ENCODE results near the gene KCTD8.
"Not testable (repeated sequence)": the region's sequence is repeated elsewhere in the genome, so short reads cannot be mapped to it uniquely, and the experiment has no call there.

KCTD8 gene

DNA sequence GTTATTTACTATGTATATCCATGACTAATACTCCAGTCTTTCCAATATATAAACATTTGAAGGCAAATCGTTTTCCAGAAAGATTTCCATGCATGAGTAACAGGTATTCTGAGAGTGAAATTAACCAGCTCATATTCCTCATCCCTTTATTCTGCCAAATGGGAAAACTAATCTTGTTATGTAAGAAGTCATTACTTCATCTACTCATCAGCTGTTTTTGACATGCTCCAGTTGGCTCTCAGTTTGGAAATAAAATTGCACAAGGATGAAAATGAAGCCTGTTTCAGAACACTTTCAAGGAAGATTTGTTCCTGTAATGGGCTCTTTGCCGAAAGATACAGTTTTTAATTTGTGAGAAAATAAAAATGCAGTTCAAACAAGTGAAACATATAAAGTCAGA is 121.9 kb downstream of the KCTD8 start:
- no peak for DNase-seq (ENCODE audit: low spot score)

GRCh38 chr4:44320833-44321232 is 127.8 kb downstream of the KCTD8 start:
- no peak for DNase-seq (ENCODE audit: low spot score)

- DNase-seq (ENCODE audit: low spot score), result no peak
Observed at GRCh38 chr4:44319129-44319528, 129.5 kb downstream of the KCTD8 start.

GRCh38 chr4:44313702-44314101 is 134.9 kb downstream of the KCTD8 start:
- no peak for DNase-seq (ENCODE audit: low spot score)

- DNase-seq (ENCODE audit: low spot score), result no peak
Observed at GRCh38 chr4:44287505-44287904, 161.1 kb downstream of the KCTD8 start.

- DNase-seq (ENCODE audit: low spot score), result no peak
Observed at GRCh38 chr4:44279469-44279868, 169.1 kb downstream of the KCTD8 start.

DNA sequence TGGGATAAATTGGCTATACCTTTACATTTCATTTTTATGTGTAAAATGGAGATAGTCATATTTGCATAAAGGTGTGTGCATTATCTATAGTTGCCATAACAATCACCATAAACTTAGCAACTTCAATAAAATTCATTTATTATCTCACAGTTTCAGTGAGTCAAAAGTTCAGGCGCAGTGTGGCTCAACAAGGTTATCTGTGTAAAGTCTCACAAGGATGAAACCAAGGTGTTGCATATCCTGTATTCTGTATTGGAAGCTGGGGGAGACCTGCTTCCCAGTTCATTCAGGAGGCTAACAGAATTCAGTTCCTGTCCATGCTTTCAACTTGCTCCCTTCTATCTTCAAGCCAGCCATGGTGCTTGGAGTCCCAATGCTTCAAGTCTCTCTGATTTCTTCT is 169.5 kb downstream of the KCTD8 start:
- DNase-seq (ENCODE audit: low spot score), result no peak

DNA sequence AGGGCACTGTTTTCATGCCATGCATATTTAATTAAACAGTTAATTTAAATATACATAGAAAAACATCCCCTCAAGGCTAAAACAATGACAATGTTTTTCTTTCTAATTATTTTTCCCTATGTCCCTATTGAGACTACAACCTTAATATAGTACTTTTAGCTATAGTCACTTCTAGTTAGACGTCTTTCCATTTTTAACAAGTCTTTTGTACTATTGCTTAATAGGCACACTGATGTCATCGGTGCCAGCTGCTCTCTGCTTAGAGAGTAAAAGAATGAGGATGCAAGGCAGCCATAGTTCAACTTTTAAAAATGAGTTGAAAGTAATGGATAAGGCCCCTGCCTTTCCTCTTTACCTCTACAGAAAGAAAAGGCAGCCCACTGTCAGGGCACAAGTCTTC is 191.1 kb downstream of the KCTD8 start:
- no peak for DNase-seq (ENCODE audit: low spot score)

- DNase-seq (ENCODE audit: low spot score), result no peak
Observed at GRCh38 chr4:44256414-44256813, 192.2 kb downstream of the KCTD8 start.

GRCh38 chr4:44237643-44238042 is 211.0 kb downstream of the KCTD8 start:
- DNase-seq (ENCODE audit: low spot score), result no peak

- DNase-seq (ENCODE audit: low spot score), result no peak
Observed at GRCh38 chr4:44235897-44236296, 212.7 kb downstream of the KCTD8 start.

- no peak for DNase-seq (ENCODE audit: low spot score)
Observed at GRCh38 chr4:44232262-44232661, 216.3 kb downstream of the KCTD8 start.

GRCh38 chr4:44231006-44231405 is 217.6 kb downstream of the KCTD8 start:
- no peak for DNase-seq (ENCODE audit: low spot score)

DNA sequence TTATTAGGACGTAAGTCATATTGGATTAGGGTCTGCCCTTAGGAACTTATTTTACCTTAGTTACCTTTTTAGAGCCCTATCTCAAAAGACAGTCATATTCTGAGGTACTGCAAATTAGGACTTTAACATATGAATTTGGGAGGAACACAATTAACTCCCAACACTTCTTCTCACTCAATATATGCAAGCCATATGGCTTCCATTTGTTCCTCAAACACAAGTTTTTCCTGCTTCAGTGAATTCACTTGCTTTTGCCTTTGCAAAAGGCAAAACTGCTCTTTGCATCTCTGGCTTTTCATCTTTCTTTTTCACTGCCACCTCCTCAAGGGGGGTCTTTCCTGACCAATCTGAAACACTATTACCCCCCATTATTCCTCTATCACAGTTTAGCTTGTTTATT is 220.3 kb downstream of the KCTD8 start:
- DNase-seq (ENCODE audit: low spot score), result no peak

DNA sequence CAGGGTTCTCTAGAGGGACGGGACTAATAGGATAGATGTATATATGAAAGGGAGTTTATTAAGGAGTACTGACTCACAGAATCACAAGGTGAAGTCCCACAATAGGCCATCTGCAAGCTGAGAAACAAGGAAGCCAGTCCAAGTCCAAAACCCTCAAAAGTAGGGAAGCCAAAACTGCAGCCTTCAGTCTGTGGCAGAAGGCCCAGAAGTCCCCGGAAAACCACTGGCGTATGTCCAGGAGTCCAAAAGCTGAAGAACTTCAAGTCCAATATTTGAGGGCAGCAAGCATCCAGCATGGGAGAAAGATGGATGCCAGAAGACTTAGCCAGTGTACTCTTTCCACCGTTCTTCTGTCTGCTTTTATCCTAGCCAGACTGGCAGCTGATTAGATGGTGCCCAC is 227.2 kb downstream of the KCTD8 start:
- DNase-seq (ENCODE audit: low spot score), result no peak

DNA sequence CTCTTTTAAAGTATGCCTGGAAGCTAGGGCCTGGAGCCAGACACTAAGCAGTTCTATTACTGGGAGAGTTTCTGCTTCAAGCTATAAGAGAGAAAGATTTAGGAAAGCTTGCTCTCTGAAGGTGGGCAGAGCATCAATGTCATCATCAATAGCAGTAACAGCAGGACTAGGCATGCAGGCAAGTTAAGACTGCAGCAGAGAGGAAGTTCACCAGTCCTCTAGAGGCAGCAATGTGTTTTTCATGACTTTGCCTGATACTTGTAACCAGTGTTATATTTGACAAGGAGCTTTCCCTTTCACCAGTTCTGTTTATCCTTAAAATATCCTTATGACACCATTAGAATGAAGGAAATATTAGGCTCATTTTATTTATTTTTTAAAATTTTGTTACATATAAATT is 237.9 kb downstream of the KCTD8 start:
- DNase-seq (ENCODE audit: low spot score), result no peak

GRCh38 chr4:44196796-44197195 is 251.8 kb downstream of the KCTD8 start:
- DNase-seq (ENCODE audit: low spot score), result no peak

GRCh38 chr4:44194365-44194764 is 254.2 kb downstream of the KCTD8 start:
- DNase-seq (ENCODE audit: low spot score), result no peak

GRCh38 chr4:44186850-44187246 is 261.8 kb downstream of the KCTD8 start:
- no peak for DNase-seq (ENCODE audit: low spot score)

- DNase-seq (ENCODE audit: low spot score), result no peak
Observed at GRCh38 chr4:44186096-44186849, 262.3 kb downstream of the KCTD8 start.

- not testable (repeated sequence) for DNase-seq (ENCODE audit: low spot score)
Observed at GRCh38 chr4:44181491-44182349, 266.9 kb downstream of the KCTD8 start.

DNA sequence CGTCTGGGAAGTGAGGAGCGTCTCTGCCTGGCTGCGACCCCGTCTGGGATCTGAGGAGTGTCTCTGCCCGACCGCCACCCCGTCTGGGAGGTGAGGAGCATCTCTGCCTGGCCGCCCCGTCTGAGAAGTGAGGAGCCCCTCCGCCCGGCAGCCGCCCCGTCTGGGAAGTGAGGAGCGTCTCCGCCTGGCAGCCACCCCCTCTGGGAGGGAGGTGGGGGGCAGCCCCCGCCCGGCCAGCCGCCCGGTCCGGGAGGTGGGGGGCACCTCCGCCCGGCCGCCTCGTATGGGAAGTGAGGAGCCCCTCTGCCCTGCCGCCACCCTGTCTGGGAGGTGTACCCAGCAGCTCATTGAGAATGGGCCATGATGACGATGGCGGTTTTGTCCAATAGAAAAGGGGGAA is 280.8 kb downstream of the KCTD8 start:
- DNase-seq (ENCODE audit: low spot score), result not testable (repeated sequence)

DNA sequence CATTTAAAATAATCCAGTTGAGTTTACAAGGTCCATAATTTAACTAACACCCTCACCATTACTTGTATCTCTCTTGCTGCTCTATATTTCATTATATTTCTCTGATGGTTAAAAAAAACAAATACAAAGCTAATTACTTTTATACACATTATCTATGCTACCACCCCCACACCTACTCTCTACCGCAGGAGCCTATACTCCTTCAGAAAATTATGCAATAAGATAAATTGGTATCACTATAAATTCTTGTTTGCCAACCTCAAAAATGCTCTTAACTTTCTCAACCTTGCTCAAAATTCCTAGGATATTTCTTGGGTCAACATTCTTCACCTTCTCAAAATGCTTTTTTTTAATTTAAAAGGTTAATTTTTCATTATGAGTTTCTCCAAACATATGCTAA is 282.7 kb downstream of the KCTD8 start:
- DNase-seq (ENCODE audit: low spot score), result no peak
